ENCODE results near the gene TCP11L1.

Gene TCP11L1

DNA sequence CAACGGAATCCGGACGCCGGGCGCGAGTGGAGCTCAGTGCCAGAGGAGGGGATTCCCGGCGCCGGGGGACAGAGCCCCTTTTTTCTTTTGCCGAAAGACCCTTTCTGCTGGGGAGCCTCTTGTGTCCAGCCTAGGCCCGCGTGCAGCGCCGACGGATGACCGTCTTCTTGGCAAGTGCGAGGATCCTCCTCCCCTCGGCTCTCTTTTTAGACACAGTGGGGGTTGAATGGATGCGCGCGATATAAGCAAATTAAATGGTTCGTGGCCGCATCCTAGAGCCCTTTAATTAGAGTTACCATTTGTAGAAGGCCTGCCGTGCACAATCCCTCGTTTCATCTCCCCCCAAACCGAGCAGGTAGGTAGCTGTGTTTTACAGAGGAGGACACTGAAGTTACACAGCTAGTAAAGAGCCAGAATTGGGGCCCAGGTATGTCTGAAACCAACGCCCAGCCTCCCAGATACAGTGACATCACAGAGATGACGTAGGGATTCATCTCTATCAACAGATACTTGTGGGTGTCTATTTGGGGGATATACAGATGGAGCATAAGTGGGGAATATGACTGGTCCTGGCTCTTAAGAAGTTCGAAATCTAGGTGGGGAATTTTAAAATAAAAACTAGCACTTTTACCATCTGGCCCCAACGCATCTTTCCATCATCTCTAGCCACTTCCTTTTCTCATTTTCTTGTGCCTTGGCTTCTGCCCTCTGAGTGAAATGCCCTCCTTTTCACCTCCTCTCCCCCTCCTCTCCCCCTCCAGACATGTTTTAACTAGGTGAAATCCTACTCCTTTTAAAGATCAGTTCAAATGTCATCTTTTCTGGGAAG is 875 bp downstream of the TCP11L1 start (continued):
- TF ChIP-seq ZNF626 (tag by site-specific recombination; IDR thresholded peaks at IDR 0.05) (no peak), SALL2 (tag by site-specific recombination; IDR thresholded peaks at IDR 0.05; ENCODE audit: borderline replicate concordance) (no peak), ZNF433 (tag by site-specific recombination; IDR thresholded peaks at IDR 0.05; ENCODE audit: low read depth) (no peak), ZNF16 (tag by site-specific recombination; IDR thresholded peaks at IDR 0.05; ENCODE audit: low read depth) (no peak), ZNF174 (tag by site-specific recombination; IDR thresholded peaks at IDR 0.05) (no peak), ZNF555 (tag by site-specific recombination; conservative IDR thresholded peaks at IDR 0.05) (no peak), MZF1 (tag by site-specific recombination; IDR thresholded peaks at IDR 0.05; ENCODE audit: borderline replicate concordance) (no peak), ZNF658 (tag by site-specific recombination; IDR thresholded peaks at IDR 0.05) (no peak), ZNF311 (tag by site-specific recombination; IDR thresholded peaks at IDR 0.05; ENCODE audit: borderline replicate concordance) (no peak), ZIC2 (tag by site-specific recombination; IDR thresholded peaks at IDR 0.05) (no peak), GLI4 (tag by site-specific recombination; IDR thresholded peaks at IDR 0.05) (no peak), ZNF266 (tag by site-specific recombination; IDR thresholded peaks at IDR 0.05; ENCODE audit: low read depth) (no peak), ZFP37 (tag by site-specific recombination; IDR thresholded peaks at IDR 0.05) (no peak), OSR2 (tag by site-specific recombination; IDR thresholded peaks at IDR 0.05) (no peak), GFI1B (tag by site-specific recombination; IDR thresholded peaks at IDR 0.05) (no peak), ZNF521 (tag by site-specific recombination; IDR thresholded peaks at IDR 0.05) (no peak), REPIN1 (tag by site-specific recombination; IDR thresholded peaks at IDR 0.05; ENCODE audit: low read depth) (no peak), ZFHX2 (tag by site-specific recombination; conservative IDR thresholded peaks at IDR 0.05) (no peak), SETDB1 (IDR thresholded peaks at IDR 0.05; ENCODE audit: insufficient read length, low read length) (no peak), ZNF776 (tag by site-specific recombination; IDR thresholded peaks at IDR 0.05; ENCODE audit: borderline replicate concordance) (no peak), ZNF23 (tag by site-specific recombination; IDR thresholded peaks at IDR 0.05; ENCODE audit: borderline replicate concordance) (no peak), ZNF274 (IDR thresholded peaks at IDR 0.05; ENCODE audit: low read length) (no peak), ZNF274 (tag by site-specific recombination; IDR thresholded peaks at IDR 0.05; ENCODE audit: borderline replicate concordance) (no peak), ZNF223 (tag by site-specific recombination; IDR thresholded peaks at IDR 0.05) (no peak), GLI2 (tag by site-specific recombination; IDR thresholded peaks at IDR 0.05; ENCODE audit: borderline replicate concordance, low read depth) (no peak), BCL11B (tag by site-specific recombination; IDR thresholded peaks at IDR 0.05; ENCODE audit: low read depth) (no peak)
- TF ChIP-seq, protein P1, sequence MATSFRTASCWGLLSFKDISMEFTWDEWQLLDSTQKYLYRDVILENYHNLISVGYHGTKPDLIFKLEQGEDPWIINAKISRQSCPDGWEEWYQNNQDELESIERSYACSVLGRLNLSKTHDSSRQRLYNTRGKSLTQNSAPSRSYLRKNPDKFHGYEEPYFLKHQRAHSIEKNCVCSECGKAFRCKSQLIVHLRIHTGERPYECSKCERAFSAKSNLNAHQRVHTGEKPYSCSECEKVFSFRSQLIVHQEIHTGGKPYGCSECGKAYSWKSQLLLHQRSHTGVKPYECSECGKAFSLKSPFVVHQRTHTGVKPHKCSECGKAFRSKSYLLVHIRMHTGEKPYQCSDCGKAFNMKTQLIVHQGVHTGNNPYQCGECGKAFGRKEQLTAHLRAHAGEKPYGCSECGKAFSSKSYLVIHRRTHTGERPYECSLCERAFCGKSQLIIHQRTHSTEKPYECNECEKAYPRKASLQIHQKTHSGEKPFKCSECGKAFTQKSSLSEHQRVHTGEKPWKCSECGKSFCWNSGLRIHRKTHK (tag by site-specific recombination; IDR thresholded peaks at IDR 0.05), result no peak
- TF ChIP-seq, protein P2, sequence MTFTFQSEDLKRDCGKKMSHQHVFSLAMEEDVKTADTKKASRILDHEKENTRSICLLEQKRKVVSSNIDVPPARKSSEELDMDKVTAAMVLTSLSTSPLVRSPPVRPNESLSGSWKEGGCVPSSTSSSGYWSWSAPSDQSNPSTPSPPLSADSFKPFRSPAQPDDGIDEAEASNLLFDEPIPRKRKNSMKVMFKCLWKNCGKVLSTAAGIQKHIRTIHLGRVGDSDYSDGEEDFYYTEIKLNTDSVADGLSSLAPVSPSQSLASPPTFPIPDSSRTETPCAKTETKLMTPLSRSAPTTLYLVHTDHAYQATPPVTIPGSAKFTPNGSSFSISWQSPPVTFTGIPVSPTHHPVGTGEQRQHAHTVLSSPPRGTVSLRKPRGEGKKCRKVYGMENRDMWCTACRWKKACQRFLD (tag by site-specific recombination; IDR thresholded peaks at IDR 0.05), result no peak
- TF ChIP-seq, protein P3, sequence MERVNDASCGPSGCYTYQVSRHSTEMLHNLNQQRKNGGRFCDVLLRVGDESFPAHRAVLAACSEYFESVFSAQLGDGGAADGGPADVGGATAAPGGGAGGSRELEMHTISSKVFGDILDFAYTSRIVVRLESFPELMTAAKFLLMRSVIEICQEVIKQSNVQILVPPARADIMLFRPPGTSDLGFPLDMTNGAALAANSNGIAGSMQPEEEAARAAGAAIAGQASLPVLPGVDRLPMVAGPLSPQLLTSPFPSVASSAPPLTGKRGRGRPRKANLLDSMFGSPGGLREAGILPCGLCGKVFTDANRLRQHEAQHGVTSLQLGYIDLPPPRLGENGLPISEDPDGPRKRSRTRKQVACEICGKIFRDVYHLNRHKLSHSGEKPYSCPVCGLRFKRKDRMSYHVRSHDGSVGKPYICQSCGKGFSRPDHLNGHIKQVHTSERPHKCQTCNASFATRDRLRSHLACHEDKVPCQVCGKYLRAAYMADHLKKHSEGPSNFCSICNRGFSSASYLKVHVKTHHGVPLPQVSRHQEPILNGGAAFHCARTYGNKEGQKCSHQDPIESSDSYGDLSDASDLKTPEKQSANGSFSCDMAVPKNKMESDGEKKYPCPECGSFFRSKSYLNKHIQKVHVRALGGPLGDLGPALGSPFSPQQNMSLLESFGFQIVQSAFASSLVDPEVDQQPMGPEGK (tag by site-specific recombination; IDR thresholded peaks at IDR 0.05), result peak; percentile 1; the same call in 1 of the 2 replicates
- TF ChIP-seq, protein P4, sequence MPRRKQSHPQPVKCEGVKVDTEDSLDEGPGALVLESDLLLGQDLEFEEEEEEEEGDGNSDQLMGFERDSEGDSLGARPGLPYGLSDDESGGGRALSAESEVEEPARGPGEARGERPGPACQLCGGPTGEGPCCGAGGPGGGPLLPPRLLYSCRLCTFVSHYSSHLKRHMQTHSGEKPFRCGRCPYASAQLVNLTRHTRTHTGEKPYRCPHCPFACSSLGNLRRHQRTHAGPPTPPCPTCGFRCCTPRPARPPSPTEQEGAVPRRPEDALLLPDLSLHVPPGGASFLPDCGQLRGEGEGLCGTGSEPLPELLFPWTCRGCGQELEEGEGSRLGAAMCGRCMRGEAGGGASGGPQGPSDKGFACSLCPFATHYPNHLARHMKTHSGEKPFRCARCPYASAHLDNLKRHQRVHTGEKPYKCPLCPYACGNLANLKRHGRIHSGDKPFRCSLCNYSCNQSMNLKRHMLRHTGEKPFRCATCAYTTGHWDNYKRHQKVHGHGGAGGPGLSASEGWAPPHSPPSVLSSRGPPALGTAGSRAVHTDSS (tag by site-specific recombination; IDR thresholded peaks at IDR 0.05), result no peak
- TF ChIP-seq, protein P5, sequence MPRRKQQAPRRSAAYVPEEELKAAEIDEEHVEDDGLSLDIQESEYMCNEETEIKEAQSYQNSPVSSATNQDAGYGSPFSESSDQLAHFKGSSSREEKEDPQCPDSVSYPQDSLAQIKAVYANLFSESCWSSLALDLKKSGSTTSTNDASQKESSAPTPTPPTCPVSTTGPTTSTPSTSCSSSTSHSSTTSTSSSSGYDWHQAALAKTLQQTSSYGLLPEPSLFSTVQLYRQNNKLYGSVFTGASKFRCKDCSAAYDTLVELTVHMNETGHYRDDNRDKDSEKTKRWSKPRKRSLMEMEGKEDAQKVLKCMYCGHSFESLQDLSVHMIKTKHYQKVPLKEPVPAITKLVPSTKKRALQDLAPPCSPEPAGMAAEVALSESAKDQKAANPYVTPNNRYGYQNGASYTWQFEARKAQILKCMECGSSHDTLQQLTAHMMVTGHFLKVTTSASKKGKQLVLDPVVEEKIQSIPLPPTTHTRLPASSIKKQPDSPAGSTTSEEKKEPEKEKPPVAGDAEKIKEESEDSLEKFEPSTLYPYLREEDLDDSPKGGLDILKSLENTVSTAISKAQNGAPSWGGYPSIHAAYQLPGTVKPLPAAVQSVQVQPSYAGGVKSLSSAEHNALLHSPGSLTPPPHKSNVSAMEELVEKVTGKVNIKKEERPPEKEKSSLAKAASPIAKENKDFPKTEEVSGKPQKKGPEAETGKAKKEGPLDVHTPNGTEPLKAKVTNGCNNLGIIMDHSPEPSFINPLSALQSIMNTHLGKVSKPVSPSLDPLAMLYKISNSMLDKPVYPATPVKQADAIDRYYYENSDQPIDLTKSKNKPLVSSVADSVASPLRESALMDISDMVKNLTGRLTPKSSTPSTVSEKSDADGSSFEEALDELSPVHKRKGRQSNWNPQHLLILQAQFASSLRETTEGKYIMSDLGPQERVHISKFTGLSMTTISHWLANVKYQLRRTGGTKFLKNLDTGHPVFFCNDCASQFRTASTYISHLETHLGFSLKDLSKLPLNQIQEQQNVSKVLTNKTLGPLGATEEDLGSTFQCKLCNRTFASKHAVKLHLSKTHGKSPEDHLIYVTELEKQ (tag by site-specific recombination; IDR thresholded peaks at IDR 0.05; ENCODE audit: borderline replicate concordance), result no peak
